Upper lobe of right lung (tissue), 1 donor: ENCODE data around the gene TTBK1. TPM values are rescaled to one million over a fixed set of nuclear protein-coding genes. Genes with fewer than 3 reads are reported as not detected.

ENCODE experiments used
- ATAC-seq: fragments of 200-7000 bp; cut with Tn5 transposase; one replicate; pipeline ENCODE4 v1.9.1; 2020; ENCODE audit warnings: mild to moderate bottlenecking, moderate library complexity
- DNase-seq: peaks from one replicate; pipeline ENCODE4 v3.0.0-alpha.2; 2020
- H3K27ac ChIP-seq: fragments of 200-600 bp; one replicate; pipeline ENCODE4 v1.8.0; 2022
- H3K27me3 ChIP-seq: fragments of 200-600 bp; one replicate; pipeline ENCODE4 v1.8.0; 2022; ENCODE audit warnings: mild to moderate bottlenecking
- H3K36me3 ChIP-seq: fragments of 200-600 bp; one replicate; pipeline ENCODE4 v1.8.0; 2022
- H3K4me1 ChIP-seq: fragments of 200-600 bp; one replicate; pipeline ENCODE4 v1.8.0; 2022
- H3K4me3 ChIP-seq: fragments of 200-600 bp; one replicate; pipeline ENCODE4 v1.8.0; 2022; ENCODE audit warnings: mild to moderate bottlenecking
- H3K9me3 ChIP-seq: fragments of 200-600 bp; one replicate; pipeline ENCODE4 v1.8.0; 2022
- intact Hi-C: fragments of 100-400 bp; cut with DNase I; formaldehyde crosslinking; loops from one replicate; pipeline ENCODE4 v1.11.0; 2022
- total RNA-seq: library from RNA; stranded (reverse); fragmentation: NEBNext Ultra II Directional; extraction: Animal tissue kit (Norgen Biotek cat#: 25700); gene quantifications from one replicate; pipeline ENCODE4 v1.2.1, GENCODE V29; 2021
- TF ChIP-seq, protein P1 (sequence below): fragments of 200-600 bp; IDR thresholded peaks from one replicate; pipeline ENCODE4 v1.8.0; 2022; ENCODE audit warnings: antibody characterized with exemption
- donor health status: DM: no; HTN: yes; CAD: no; lungs with severe emphysema.

The TTBK1 gene
- total RNA-seq, 1 donor from 2014 or later, result 0.17 TPM

DNA sequence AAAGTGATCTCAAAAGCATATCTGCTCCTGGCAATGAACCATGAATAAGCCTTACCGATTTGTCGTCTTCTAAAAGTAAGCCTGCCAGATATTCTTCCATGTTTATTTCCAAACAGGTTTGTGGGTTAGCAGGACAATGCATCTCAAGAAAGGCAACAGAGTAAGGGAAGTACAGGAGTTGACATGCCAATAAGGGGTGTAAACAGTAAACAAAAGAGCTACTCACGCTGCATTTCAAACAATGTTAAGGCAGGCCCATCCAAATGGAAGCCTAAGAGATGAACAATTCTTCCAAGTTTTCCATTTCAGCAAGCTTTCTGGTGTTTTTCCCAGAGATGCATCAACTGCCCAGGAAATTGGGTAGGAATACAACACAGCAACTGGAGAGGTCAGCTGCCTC, 93.1 kb downstream of the TTBK1 start:
- H3K27ac ChIP-seq, result no peak overlapping the region
- no peaks in the 10 kb centered on the region for H3K4me1 ChIP-seq
- TF ChIP-seq, protein P1, sequence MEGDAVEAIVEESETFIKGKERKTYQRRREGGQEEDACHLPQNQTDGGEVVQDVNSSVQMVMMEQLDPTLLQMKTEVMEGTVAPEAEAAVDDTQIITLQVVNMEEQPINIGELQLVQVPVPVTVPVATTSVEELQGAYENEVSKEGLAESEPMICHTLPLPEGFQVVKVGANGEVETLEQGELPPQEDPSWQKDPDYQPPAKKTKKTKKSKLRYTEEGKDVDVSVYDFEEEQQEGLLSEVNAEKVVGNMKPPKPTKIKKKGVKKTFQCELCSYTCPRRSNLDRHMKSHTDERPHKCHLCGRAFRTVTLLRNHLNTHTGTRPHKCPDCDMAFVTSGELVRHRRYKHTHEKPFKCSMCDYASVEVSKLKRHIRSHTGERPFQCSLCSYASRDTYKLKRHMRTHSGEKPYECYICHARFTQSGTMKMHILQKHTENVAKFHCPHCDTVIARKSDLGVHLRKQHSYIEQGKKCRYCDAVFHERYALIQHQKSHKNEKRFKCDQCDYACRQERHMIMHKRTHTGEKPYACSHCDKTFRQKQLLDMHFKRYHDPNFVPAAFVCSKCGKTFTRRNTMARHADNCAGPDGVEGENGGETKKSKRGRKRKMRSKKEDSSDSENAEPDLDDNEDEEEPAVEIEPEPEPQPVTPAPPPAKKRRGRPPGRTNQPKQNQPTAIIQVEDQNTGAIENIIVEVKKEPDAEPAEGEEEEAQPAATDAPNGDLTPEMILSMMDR, result no peak
- no peaks in the 10 kb centered on the region for H3K27me3 ChIP-seq
- peaks cover 37% of the 10 kb centered on the region for H3K36me3 ChIP-seq
- intact Hi-C loops, result no loop called here
- DNase-seq (no peak), ATAC-seq (no peak)
- no peaks in the 10 kb centered on the region for H3K9me3 ChIP-seq
- H3K4me3 ChIP-seq, result no peak overlapping the region

Other genes with a start within 250 kb of the TTBK1 start
- 45.5 TPM for gene MEA1, start 229.5 kb upstream of the TTBK1 start, total RNA-seq
- gene KLHDC3, start 229.2 kb upstream of the TTBK1 start, total RNA-seq, result 58.8 TPM
- 39.4 TPM for gene RRP36, start 221.9 kb upstream of the TTBK1 start, total RNA-seq
- 20.1 TPM for gene CUL7, start 189.6 kb upstream of the TTBK1 start, total RNA-seq
- gene MRPL2, start 184.0 kb upstream of the TTBK1 start, total RNA-seq, result 42.4 TPM
- gene KLC4, start 183.8 kb upstream of the TTBK1 start, total RNA-seq, result 32.0 TPM
- gene PTK7, start 167.2 kb upstream of the TTBK1 start, total RNA-seq, result 97.1 TPM
- 33.6 TPM for gene SRF, start 72.2 kb upstream of the TTBK1 start, total RNA-seq
- 37.4 TPM for gene CUL9, start 61.3 kb upstream of the TTBK1 start, total RNA-seq
- gene DNPH1, start 14.0 kb upstream of the TTBK1 start, total RNA-seq, result 27.6 TPM
- not detected for gene SLC22A7, start 54.8 kb downstream of the TTBK1 start, total RNA-seq
- gene CRIP3, start 65.3 kb downstream of the TTBK1 start, total RNA-seq, result 0.90 TPM
- 16.4 TPM for gene ZNF318, start 126.2 kb downstream of the TTBK1 start, total RNA-seq
- 30.0 TPM for gene ABCC10, start 184.1 kb downstream of the TTBK1 start, total RNA-seq
- gene DLK2, start 212.1 kb downstream of the TTBK1 start, total RNA-seq, result 0.23 TPM
- 31.2 TPM for gene TJAP1, start 234.1 kb downstream of the TTBK1 start, total RNA-seq